HL-60 (cell line): ENCODE results near the gene OR4M1.
"Not testable (repeated sequence)": the region's sequence is repeated elsewhere in the genome, so short reads cannot be mapped to it uniquely, and the experiment has no call there.

Source experiments
- POLR2AphosphoS5 ChIP-seq: IDR thresholded peaks from 2 replicates; pipeline ENCODE4 v1.6.1; 2012; ENCODE audit warnings: low read depth
- REST ChIP-seq: IDR thresholded peaks from 2 replicates; pipeline ENCODE4 v1.6.1; 2012; ENCODE audit warnings: low read depth; ENCODE audit not compliant: insufficient replicate concordance
- SPI1 ChIP-seq: IDR thresholded peaks from 2 replicates; pipeline ENCODE4 v1.6.1; 2012; ENCODE audit warnings: low read depth, mild to moderate bottlenecking, borderline replicate concordance
- TF ChIP-seq, protein P1 (sequence below): IDR thresholded peaks from one replicate; pipeline ENCODE4 v1.5.1; 2011; ENCODE audit warnings: low read length, control low read depth, inconsistent platforms; ENCODE audit not compliant: insufficient read depth

- TF ChIP-seq, protein P1, sequence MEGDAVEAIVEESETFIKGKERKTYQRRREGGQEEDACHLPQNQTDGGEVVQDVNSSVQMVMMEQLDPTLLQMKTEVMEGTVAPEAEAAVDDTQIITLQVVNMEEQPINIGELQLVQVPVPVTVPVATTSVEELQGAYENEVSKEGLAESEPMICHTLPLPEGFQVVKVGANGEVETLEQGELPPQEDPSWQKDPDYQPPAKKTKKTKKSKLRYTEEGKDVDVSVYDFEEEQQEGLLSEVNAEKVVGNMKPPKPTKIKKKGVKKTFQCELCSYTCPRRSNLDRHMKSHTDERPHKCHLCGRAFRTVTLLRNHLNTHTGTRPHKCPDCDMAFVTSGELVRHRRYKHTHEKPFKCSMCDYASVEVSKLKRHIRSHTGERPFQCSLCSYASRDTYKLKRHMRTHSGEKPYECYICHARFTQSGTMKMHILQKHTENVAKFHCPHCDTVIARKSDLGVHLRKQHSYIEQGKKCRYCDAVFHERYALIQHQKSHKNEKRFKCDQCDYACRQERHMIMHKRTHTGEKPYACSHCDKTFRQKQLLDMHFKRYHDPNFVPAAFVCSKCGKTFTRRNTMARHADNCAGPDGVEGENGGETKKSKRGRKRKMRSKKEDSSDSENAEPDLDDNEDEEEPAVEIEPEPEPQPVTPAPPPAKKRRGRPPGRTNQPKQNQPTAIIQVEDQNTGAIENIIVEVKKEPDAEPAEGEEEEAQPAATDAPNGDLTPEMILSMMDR, result not testable (repeated sequence)
- not testable (repeated sequence) for TF ChIP-seq REST, POLR2AphosphoS5, SPI1
These were observed 40.0 kb downstream of the OR4M1 start for GRCh38 chr14:19813171-19813920.
